GM23338 (cell line): ENCODE data around the gene SLC18A2. TPM values are rescaled to one million over a fixed set of nuclear protein-coding genes. Genes with fewer than 3 reads are reported as not detected.

Experiments
- ATAC-seq: fragments of 200-7000 bp; cut with Tn5 transposase; 3 replicates; pipeline ENCODE4 v1.9.1; 2020
- DNase-seq: peaks from one replicate; pipeline ENCODE4 v3.0.0-alpha.2; 2015; ENCODE audit warnings: low spot score
- H2AFZ ChIP-seq: fragments of 200-600 bp; sonication (generic); 2 replicates; pipeline ENCODE4 v1.8.0; 2016; ENCODE audit warnings: antibody characterized with exemption, mild to moderate bottlenecking, moderate library complexity
- H3F3A ChIP-seq: fragments of 200-600 bp; sonication (generic); replicated peaks from 2 replicates; pipeline ENCODE4 v1.8.0; 2017; ENCODE audit warnings: antibody characterized with exemption, mixed run types, low read depth
- H3K27ac ChIP-seq: fragments of 200-600 bp; sonication (generic); 2 replicates; pipeline ENCODE4 v1.6.1; 2016; ENCODE audit warnings: low read depth
- H3K27me3 ChIP-seq: fragments of 200-600 bp; sonication (generic); 2 replicates; pipeline ENCODE4 v1.8.0; 2016; ENCODE audit warnings: mild to moderate bottlenecking, mixed run types, moderate library complexity; ENCODE audit not compliant: insufficient read depth
- H3K36me3 ChIP-seq: fragments of 200-600 bp; sonication (generic); 2 replicates; pipeline ENCODE4 v1.8.0; 2016; ENCODE audit warnings: mild to moderate bottlenecking; ENCODE audit not compliant: insufficient read depth
- H3K4me1 ChIP-seq: fragments of 200-600 bp; sonication (generic); 2 replicates; pipeline ENCODE4 v1.8.0; 2016; ENCODE audit warnings: mild to moderate bottlenecking, moderate library complexity; ENCODE audit not compliant: insufficient read depth
- H3K4me2 ChIP-seq: fragments of 200-600 bp; sonication (generic); 2 replicates; pipeline ENCODE4 v1.7.1; 2017; ENCODE audit warnings: mixed run types
- H3K4me3 ChIP-seq: fragments of 200-600 bp; sonication (generic); 2 replicates; pipeline ENCODE4 v1.6.1; 2016; ENCODE audit warnings: mixed run types
- H3K79me2 ChIP-seq: fragments of 200-600 bp; sonication (generic); replicated peaks from 2 replicates; pipeline ENCODE4 v1.8.0; 2017; ENCODE audit warnings: mild to moderate bottlenecking; ENCODE audit not compliant: insufficient read depth
- H3K9me2 ChIP-seq: fragments of 200-600 bp; sonication (generic); 2 replicates; pipeline ENCODE4 v1.8.0; 2017; ENCODE audit not compliant: insufficient read depth
- H4K20me1 ChIP-seq: fragments of 200-600 bp; sonication (generic); replicated peaks from 2 replicates; pipeline ENCODE4 v1.8.0; 2017; ENCODE audit warnings: mild to moderate bottlenecking; ENCODE audit not compliant: insufficient read depth
- H3K27ac Mint-ChIP-seq: 2 replicates; pipeline ENCODE4 v1.8.0; 2020; ENCODE audit warnings: inconsistent platforms, mild to moderate bottlenecking, moderate library complexity, mixed read lengths
- H3K27me3 Mint-ChIP-seq: 3 replicates; pipeline ENCODE4 v1.8.0; 2022; ENCODE audit warnings: low read depth, mild to moderate bottlenecking, moderate library complexity, mixed read lengths, inconsistent platforms; ENCODE audit not compliant: insufficient read depth, poor library complexity
- H3K36me3 Mint-ChIP-seq: 3 replicates; pipeline ENCODE4 v1.8.0; 2021; ENCODE audit warnings: low read depth, mild to moderate bottlenecking, inconsistent platforms, moderate library complexity, mixed read lengths
- H3K4me1 Mint-ChIP-seq: 3 replicates; pipeline ENCODE4 v1.8.0; 2020; ENCODE audit warnings: mild to moderate bottlenecking, inconsistent platforms, mixed read lengths
- H3K4me3 Mint-ChIP-seq: 3 replicates; pipeline ENCODE4 v1.8.0; 2021; ENCODE audit warnings: moderate library complexity, mild to moderate bottlenecking, inconsistent platforms, mixed read lengths
- H3K9me3 Mint-ChIP-seq: 3 replicates; pipeline ENCODE4 v1.8.0; 2020; ENCODE audit warnings: moderate library complexity, mild to moderate bottlenecking, inconsistent platforms, mixed read lengths
- CREB1 ChIP-seq: fragments of 250-450 bp; sonication (Bioruptor Pico); IDR thresholded peaks from 2 replicates; pipeline ENCODE4 v1.5.0; 2020; ENCODE audit warnings: low read depth, mild to moderate bottlenecking, moderate library complexity
- CTCF ChIP-seq, 2 experiments: fragments of 200-600 bp in 1 of 2; sonication (generic) in 1 of 2; conservative IDR thresholded peaks; 2 replicates each; pipeline versions ENCODE4 v1.5.1 to v1.6.1; 2016 to 2017; ENCODE audit warnings: antibody characterized with exemption in 2 of 2, low read depth in 2 of 2, mild to moderate bottlenecking in 2 of 2, moderate library complexity in 1 of 2
- EZH2 ChIP-seq: fragments of 200-600 bp; sonication (generic); IDR thresholded peaks from one replicate; pipeline ENCODE4 v1.8.0; 2017; ENCODE audit warnings: antibody characterized with exemption, mild to moderate bottlenecking, low read depth; ENCODE audit not compliant: unreplicated experiment
- EZH2phosphoT487 ChIP-seq: fragments of 200-600 bp; sonication (generic); IDR thresholded peaks from one replicate; pipeline ENCODE4 v1.8.1; 2018; ENCODE audit warnings: antibody characterized with exemption; ENCODE audit not compliant: unreplicated experiment
- JUNB ChIP-seq: IDR thresholded peaks from one replicate; pipeline ENCODE4 v1.6.1; 2016; ENCODE audit warnings: antibody characterized with exemption; ENCODE audit not compliant: unreplicated experiment
- NANOG ChIP-seq: IDR thresholded peaks from 2 replicates; pipeline ENCODE4 v1.6.1; 2016; ENCODE audit warnings: antibody characterized with exemption, borderline replicate concordance
- POLR2AphosphoS5 ChIP-seq: IDR thresholded peaks from 2 replicates; pipeline ENCODE4 v1.6.1; 2016; ENCODE audit warnings: antibody characterized with exemption, low read depth
- STAT1 ChIP-seq: IDR thresholded peaks from one replicate; pipeline ENCODE4 v1.6.1; 2016; ENCODE audit warnings: antibody characterized with exemption; ENCODE audit not compliant: unreplicated experiment
- ZNF114 ChIP-seq: fragments of 250-450 bp; sonication (Bioruptor Pico); IDR thresholded peaks from 2 replicates; pipeline ENCODE4 v1.5.0; 2020; ENCODE audit warnings: mild to moderate bottlenecking, moderate library complexity
- ZNF331 ChIP-seq: fragments of 250-450 bp; sonication (Bioruptor Pico); IDR thresholded peaks from 2 replicates; pipeline ENCODE4 v1.5.0; 2020; ENCODE audit warnings: low read depth, mild to moderate bottlenecking, moderate library complexity
- ZNF462 ChIP-seq: fragments of 250-450 bp; sonication (Bioruptor Pico); IDR thresholded peaks from 2 replicates; pipeline ENCODE4 v1.5.0; 2020; ENCODE audit warnings: mild to moderate bottlenecking, moderate library complexity
- polyA plus RNA-seq: library from polyadenylated mRNA; unstranded; fragments of >200 nt; fragmentation: Nextera tagmentation; extraction: Ambion mirVana; gene quantifications from 2 replicates; pipeline ENCODE4 v1.2.1, GENCODE V29; 2016
- total RNA-seq: library from RNA; depleted of rRNA; stranded (reverse); fragments of >200 nt; shearing (Covaris generic); gene quantifications from 2 replicates; pipeline ENCODE4 v1.2.3, GENCODE V29; 2014
- TF ChIP-seq, protein P1 (sequence below): IDR thresholded peaks from one replicate; pipeline ENCODE4 v1.6.1; 2018; ENCODE audit warnings: antibody characterized with exemption; ENCODE audit not compliant: unreplicated experiment
- TF ChIP-seq, protein P2 (sequence below): IDR thresholded peaks from 2 replicates; pipeline ENCODE4 v1.6.1; 2016; ENCODE audit warnings: antibody characterized with exemption

The SLC18A2 gene
- total and polyA plus RNA-seq, 2 experiments from 2014 or later, result 4.3 to 8.7 TPM

DNA sequence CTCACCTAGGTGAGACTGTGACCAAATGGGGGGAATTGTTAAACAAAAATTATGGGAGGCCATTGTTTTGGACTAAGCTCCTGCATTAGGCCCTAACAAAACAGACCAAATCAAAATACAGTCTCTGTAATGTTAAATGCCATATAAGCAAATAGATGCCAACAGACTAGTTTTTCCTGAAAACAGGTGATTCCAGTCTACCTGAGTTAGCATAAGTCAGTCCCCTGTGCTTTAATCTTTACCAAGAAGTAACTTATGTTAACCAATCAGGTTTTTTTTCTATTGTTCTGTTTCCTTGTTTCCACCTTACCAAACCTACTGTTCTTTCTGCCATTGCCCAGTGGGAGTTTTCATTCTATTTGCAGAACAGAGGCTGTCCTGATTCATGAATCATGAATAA lies 86.3 kb downstream of the SLC18A2 start:
- H3K4me1 Mint-ChIP-seq, result peaks cover 59% of the 10 kb centered on the region
- no peak overlapping the region for H3K27ac Mint-ChIP-seq
- Histone ChIP-seq H2AFZ (no peak overlapping the region), H3K27me3 (no peaks in the 10 kb centered on the region), H3K36me3 (no peaks in the 10 kb centered on the region), H3K4me1 (peaks cover 46% of the 10 kb centered on the region), H4K20me1 (peaks cover 5% of the 10 kb centered on the region; the same call in 1 of the 2 replicates), H3K4me3 (no peak overlapping the region), H3K9me2 (no peaks in the 10 kb centered on the region), H3F3A (no peaks in the 10 kb centered on the region), H3K79me2 (peaks cover 52% of the 10 kb centered on the region), H3K4me2 (peak overlapping the region; percentile 29), H3K27ac (no peak overlapping the region)
- ATAC-seq (no peak; the same call in 2 of the 3 replicates), DNase-seq (no peak)
- H3K4me3 Mint-ChIP-seq, result no peak overlapping the region
- no peak for TF ChIP-seq ZNF331
- TF ChIP-seq POLR2AphosphoS5, result no peak
- TF ChIP-seq JUNB, result no peak
- no peak for TF ChIP-seq ZNF462 (CRISPR knock-in tag)
- no peak for TF ChIP-seq CTCF (conservative IDR thresholded peaks at IDR 0.05; ENCODE audit: low read depth in 2 of 2)
- no peak for TF ChIP-seq EZH2
- TF ChIP-seq, protein P1, sequence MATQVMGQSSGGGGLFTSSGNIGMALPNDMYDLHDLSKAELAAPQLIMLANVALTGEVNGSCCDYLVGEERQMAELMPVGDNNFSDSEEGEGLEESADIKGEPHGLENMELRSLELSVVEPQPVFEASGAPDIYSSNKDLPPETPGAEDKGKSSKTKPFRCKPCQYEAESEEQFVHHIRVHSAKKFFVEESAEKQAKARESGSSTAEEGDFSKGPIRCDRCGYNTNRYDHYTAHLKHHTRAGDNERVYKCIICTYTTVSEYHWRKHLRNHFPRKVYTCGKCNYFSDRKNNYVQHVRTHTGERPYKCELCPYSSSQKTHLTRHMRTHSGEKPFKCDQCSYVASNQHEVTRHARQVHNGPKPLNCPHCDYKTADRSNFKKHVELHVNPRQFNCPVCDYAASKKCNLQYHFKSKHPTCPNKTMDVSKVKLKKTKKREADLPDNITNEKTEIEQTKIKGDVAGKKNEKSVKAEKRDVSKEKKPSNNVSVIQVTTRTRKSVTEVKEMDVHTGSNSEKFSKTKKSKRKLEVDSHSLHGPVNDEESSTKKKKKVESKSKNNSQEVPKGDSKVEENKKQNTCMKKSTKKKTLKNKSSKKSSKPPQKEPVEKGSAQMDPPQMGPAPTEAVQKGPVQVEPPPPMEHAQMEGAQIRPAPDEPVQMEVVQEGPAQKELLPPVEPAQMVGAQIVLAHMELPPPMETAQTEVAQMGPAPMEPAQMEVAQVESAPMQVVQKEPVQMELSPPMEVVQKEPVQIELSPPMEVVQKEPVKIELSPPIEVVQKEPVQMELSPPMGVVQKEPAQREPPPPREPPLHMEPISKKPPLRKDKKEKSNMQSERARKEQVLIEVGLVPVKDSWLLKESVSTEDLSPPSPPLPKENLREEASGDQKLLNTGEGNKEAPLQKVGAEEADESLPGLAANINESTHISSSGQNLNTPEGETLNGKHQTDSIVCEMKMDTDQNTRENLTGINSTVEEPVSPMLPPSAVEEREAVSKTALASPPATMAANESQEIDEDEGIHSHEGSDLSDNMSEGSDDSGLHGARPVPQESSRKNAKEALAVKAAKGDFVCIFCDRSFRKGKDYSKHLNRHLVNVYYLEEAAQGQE, result no peak
- no peak for TF ChIP-seq STAT1
- no peak for TF ChIP-seq ZNF114 (CRISPR knock-in tag)
- TF ChIP-seq NANOG, result no peak
- TF ChIP-seq, protein P2, sequence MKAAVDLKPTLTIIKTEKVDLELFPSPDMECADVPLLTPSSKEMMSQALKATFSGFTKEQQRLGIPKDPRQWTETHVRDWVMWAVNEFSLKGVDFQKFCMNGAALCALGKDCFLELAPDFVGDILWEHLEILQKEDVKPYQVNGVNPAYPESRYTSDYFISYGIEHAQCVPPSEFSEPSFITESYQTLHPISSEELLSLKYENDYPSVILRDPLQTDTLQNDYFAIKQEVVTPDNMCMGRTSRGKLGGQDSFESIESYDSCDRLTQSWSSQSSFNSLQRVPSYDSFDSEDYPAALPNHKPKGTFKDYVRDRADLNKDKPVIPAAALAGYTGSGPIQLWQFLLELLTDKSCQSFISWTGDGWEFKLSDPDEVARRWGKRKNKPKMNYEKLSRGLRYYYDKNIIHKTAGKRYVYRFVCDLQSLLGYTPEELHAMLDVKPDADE, result no peak
- no peak for TF ChIP-seq EZH2phosphoT487
- no peak for TF ChIP-seq CREB1
- H3K36me3 Mint-ChIP-seq, result peaks cover 23% of the 10 kb centered on the region
- H3K9me3 Mint-ChIP-seq, result peaks cover 10% of the 10 kb centered on the region; the same call in 2 of the 3 replicates
- H3K27me3 Mint-ChIP-seq, result peaks cover 4% of the 10 kb centered on the region
